GM21786 (cell line): ENCODE data around the gene GRK6.
A peak's percentile ranks its signal among the peaks of the same experiment; 100 is the strongest.
"Not testable (repeated sequence)": the region's sequence is repeated elsewhere in the genome, so short reads cannot be mapped to it uniquely, and the experiment has no call there.

Source experiments
- ATAC-seq: cut with Tn5 transposase; IDR thresholded peaks from one replicate; pipeline ENCODE4 v1.9.1; 2021; ENCODE audit not compliant: unreplicated experiment

Gene GRK6

DNA sequence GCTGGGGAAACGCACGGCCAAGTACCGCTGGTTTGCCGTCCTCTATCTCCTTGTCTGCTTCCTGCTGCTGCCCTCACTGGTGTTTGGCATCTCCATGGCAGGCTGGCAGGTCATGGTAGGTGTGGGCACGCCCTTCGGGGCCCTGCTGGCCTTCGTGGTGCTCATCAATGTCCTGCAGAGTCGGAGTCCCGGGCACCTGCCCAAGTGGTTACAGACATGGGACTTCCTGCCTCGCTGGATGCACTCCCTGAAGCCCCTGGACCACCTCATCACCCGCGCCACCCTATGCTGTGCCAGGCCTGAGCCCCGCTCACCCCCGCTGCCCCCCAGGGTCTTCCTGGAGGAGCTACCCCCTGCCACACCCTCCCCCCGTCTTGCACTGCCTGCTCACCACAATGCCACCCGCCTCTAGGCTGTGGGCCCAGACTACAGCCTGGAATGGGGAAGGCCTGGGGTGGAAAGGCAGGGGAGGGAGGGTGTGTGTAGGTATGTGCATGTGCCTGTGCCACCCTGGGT, 28.5 kb upstream of the GRK6 start:
- ATAC-seq = no peak

DNA sequence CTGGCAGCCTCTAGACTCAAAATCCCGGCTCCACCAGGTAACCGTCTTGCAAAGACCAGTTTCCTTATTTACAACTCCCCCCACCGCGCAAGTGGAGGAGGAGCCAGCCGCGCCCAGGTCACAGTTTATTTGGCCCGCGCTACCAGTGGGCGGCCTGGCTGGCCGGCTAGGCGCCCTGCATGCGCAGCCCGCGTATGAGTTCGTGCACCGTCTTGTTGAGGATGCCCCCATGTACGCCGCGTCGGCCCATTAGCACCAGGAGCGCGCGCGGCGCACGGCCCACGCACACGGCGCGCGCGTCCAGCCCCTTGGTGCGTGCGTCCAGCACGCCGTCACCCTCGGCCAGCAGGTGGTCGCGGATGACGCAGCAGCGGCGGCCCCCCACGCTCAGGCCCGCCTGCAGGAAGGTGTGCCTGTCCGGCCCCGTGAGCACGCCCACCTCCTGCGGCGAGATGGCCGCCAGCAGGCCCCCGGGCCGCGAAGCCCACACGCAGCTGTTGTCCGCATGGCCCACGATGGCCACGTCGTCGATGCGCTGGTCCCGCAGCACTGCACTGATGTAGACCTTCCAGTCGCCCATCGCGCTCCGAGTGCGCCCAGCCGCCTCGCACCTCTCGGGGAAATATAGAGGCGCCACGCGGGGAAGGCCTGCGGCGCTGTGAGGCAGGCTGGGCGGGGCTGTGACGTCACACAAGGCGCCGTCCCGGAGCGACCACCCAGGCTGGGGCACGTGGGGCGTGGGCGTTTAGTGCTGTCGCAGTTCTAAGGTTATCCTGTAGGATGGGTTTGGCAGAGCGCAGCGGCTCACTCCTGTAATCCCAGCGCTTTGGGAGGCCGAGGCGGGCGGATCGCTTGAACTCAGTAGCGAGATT, 26.2 kb upstream of the GRK6 start, which contains the start of gene PFN3:
Gene PFN3, minus strand, starts transcription at position 665 of the 872 bp plus-strand sequence. Its CDS starts 85 bp downstream, at position 580.
- ATAC-seq = no peak

DNA sequence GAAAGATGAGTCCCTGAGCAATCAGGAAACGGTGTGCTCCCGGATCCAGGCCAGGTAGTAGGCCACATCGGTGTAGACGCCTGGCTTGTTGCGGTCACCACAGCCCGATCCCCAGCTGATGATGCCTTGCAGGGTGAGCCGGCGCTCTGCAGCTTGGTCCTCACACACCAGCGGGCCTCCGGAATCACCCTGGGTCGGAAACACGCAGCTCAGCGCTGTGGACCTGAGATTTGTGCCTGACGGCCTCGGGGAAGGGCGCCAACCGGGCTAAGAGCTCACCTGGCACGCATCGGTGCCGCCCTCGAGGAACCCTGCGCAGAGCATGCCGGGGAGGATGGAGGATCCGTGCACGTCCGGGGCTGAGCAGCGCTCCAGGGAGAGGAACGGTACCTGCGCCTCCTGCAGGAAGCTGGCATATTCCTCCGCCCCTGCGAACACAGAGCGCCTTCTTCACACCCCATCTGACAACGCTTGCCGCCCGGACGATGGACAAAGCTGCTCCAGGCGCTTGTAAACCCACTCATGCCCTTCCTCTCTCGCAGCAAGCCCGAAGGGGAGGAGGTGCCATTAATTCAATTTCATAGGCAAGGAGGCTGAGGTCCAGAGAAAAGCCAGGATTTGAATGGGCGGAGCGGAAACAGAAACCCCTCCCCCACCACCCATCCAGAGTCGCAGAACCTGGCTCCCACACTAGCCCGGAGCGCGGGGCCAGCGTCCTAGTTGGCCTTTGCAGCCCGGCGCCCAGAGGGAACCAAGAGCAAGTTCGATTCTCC, 24.0 kb upstream of the GRK6 start:
- ATAC-seq = no peak

DNA sequence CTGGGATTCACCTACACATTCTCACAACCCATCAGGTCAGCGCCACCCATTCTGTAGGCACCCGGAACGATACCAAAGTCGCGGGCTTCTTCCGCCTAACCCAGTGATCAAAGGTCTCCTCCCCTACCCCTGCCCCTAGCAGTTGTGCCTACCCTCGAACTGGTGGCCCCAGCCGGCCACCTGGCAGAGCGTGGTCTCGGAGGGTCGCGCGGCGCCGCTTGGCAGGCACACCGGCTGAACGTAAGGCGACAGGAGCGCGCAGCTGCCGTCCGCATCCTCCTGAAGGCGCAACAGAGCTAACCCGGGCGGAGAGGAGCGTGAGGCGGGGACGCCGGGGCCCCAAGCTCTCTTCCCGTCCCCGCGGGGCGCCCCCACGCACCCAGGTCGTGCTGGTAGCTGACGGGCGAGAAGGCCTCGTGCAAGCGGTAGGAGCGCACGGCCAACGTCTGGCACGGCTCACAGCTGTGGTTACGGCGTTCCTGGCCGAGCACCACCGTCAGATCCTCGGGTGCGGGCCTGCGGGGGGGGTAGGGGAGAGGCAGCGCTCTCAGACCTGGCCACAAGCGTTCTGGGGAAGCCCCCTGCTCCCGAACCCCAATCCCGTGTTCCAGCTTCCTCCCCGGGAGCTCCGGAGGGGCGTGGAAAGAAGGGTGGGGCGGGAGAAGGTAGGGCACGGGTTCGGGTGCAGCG, 23.2 kb upstream of the GRK6 start:
- ATAC-seq = peak; percentile 19

DNA sequence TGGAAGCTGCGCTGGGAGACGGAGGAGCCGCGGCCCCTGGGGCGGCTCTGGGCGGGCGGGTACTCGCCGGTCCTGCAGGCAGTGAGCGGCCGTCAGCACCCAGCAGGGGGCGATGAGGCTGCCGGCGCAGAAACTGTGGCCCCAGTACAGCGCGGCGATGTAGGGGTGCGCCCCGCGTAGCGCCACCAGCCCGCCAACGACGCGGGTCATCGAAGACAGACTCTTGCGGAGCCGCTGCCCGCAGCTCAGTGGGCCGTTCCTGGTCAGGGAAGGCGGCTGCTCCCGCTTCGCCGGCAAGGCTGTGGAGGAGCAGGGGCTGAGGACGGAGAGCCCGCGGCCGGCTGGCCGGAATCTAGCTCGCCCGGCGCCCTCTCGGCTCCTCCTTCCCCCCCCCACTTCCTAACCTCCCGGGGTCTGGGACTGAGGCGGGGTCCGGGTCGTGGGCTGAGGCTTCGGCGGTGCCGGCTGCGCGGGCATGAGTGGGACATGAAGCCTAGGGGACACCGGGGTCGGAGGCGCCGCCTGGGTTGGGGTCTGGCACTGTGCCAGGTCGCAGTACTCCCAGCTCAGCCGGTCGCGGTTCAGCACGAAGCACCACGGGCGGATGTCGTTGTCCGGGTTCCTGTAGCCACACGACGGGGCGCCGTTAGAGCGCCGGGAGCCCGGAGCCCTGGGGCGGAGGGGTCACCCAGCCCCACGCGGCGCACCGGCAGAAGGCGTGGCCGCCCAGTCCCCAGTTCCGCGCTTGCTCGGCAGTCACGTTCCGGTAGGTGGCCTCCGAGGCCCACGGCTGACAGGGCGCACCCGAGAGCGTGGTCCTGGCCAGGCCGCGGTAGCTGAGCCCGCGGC, 22.5 kb upstream of the GRK6 start:
- peak; percentile 78 for ATAC-seq

DNA sequence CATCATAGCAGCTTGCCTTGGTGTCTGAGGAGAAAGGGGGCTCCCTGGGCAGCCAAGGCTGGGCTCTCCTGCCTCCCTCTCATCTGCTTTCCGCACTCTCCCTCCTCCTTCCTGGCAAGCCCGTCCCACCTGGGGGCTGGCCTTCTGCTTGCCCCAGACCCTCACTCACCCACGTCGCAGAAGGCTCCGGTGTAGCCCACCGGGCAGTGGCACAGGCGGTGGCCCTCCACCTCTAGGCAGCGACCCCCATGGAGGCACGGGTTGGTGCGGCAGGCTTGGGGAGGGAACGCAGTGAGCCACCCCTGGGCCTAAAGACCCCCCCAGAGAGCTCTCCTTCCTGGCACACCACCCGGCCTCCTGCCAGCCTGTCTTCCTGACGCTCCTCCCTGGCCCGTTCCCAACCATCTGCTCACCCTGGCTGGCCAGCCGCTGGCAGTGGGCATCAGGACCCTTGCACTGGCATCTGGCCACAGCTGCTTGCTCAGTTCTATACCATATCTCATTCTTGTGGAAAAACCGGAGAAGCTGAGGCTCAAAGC, 21.8 kb upstream of the GRK6 start:
- ATAC-seq = no peak

DNA sequence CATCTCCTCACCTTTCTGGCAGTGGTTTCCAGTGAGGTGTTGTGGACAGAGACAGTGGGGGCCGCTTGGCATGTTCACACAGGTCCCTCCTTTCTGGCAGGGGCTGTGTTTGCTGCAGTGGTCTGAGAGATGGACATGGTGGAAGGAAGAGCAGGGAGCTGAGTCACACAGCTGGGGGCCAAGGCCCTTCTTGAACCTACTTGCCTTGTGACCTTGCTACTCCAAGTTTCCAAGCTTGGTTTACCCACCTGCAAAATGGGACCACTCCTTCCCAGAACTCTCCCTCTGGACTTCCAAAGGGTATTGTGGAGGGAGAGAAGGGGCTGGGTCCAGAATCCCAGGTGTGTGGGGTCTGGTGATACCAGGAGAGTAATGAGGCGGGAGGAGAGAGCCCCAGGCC, 21.2 kb upstream of the GRK6 start:
- ATAC-seq = no peak

DNA sequence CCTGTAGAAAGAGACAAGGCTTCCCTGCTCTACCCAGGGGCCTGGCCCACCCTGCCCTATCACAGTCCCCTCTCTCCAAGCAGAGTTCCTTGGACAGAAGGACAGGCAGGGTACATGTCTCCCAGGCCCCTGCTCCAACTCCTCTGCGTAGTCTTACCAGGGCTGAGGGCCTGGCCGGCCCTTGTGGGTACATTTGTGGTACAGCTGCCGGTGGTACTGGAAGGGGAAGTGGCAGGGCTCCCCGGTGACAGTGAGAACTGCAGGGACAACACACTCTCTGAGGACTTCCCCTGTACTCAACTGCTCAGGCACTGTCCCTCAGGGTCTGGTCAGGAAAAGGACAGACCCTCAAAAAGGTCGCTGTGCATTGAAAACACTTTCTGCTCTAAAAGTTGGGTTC, 20.7 kb upstream of the GRK6 start:
- no peak for ATAC-seq

DNA sequence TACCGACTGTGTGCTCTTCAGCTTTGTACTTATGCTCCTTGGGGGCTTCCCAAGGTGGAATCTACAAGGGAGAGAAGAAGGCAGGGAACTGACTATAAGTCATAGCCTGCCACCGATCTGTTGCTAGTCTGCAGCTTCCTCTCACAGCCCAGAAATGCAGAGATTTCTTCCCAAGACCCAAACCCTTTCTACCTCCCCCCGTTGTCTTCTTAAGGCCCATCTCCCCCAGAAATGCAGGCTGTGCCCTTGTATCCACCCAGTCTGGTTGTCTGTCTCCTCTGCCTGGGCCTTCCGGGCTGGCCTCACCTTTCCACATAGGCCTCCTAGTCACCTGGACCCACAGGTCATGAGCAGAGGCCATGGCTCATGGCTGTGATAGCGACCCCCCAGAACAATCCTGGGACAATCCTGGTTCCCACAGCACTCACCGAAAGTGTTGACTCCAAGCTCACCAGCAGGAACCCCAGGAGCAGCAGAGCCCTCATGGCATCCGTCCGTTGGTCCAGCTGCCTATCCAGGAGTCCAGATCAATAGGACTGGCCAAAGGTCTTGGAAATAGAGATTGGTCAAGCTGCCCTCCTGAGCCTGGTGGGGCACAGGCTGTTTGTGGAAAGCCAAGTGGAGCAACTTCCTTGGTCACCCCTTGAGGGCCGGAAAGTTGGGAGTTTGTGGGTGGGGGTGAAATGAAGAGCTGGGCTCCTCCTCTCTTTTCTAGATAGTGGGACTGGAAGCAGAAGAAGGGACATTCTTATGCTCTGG, 17.3 kb upstream of the GRK6 start, which contains the start of gene F12:
Gene F12, minus strand, starts transcription at position 522 of the 759 bp plus-strand sequence. Its CDS starts 37 bp downstream, at position 485.
- no peak for ATAC-seq

DNA sequence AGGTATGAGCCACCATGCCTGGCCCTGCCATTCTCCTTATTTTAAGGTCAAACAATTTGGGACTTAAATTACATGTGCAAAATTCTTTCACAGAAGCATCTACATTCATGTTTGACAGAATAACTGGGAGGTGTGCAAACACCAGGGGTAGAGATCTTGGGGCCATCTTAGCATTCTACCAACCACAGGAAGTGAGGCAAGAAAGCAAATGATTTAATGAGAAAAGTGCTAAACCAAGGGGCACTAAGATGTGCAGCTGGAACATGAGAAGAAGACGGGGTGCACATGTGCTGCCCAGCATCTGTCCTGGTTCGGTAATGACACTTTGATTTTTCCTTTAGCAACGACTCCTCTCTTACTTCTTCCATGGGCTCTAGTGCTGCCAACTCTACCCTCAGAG, 15.9 kb upstream of the GRK6 start:
- no peak for ATAC-seq

DNA sequence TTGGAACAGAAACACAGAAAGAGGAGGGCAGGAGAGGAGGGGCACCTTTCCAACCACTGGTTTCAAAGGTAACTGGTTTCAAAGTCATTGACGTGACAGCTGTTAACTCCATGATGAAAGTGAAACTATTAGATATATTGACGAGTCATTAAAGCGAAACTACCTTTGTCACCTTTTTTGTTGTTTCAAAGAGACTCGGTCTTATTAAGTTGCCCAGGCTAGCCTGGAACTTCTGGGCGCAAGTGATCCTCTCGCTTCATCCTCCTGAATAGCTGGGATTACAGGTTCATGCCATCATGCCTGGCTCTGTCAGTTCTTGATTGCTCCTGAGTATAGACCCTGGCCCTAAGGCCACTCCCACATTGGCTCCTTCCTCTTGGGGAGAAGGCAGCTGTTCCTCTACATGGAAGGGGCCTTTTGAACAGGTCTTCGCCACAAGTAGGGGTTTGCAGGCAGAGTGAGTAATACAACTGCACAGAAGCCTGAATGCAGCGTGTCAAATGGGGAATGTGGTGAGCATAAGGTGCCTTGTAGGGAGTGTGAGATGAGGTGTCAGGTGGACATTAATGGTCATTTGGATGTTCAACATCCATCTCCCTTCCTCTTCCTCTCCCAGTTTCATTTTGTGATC, 13.8 kb upstream of the GRK6 start:
- ATAC-seq = peak; percentile 76

DNA sequence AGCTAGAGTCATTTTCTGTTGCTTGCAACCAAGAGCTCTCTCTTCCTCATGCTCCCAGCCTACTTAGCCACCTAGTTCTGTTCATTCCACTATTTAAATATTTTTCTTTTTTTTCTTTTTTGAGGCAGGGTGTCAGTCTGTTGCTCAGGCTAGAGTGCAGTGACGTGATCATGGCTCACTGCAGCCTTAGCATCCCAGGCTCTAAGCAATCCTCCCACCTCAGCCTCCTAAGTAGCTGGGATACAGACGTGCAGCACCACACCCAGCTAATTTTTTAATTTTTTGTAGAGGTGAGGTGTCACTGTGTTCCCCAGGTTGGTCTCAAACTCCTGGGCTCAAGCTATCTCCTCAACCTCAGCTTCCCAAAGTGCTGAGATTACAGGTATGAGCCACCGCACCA, 12.0 kb upstream of the GRK6 start:
- ATAC-seq = no peak

DNA sequence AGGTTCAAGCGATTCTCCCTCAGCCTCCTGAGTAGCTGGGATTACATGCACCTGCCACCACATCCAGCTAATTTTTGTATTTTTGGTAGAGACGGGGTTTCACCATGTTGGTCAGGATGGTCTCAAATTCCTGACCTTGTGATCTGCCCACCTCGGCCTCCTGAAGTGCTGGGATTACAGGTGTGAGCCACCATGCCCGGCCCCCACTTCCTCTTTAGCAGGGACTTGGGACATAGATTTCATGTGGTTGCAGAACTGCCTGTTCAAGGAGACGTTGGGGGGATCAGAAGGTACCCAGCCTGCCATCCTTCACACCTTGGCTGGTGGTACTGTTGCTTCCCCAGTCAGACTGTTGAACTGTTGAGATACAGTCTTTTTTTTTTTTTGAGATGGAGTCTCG, 9.4 kb upstream of the GRK6 start:
- not testable (repeated sequence) for ATAC-seq

DNA sequence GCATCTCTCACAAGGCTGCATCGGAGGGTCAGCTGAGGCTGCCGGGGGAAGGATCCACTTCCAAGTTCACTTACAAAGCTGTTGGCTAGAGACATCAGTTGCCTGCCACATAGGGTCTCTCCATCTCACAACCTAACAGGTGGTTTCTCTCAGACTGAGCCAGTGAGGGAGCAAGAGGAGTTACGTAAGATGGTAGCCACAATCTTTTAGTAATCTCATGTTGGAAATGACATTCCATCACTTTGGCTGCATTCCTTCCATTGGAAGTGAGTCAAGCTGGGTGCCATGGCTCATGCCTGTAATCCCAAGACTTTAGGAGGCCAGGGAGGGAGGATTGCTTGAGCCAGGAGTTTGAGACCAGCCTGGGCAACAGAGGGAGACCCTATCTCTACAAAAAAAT, 7.4 kb upstream of the GRK6 start:
- no peak for ATAC-seq

DNA sequence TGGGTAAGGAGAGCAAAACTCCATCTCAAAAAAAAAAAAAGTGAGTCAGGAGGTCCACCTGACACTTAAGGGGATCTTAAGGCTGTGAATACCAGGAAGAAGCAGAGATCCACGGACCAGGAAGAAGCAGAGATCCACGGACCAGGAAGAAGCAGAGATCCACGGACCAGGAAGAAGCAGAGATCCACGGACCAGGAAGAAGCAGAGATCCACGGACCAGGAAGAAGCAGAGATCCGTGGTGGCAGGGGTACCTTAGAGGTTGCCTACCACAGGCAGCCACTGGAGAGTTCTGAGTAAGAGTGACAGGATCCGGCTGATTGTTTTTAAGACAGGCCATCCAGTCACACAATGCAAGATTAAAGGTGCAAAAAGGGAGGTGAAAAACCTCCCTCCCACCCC, 6.0 kb upstream of the GRK6 start:
- not testable (repeated sequence) for ATAC-seq

DNA sequence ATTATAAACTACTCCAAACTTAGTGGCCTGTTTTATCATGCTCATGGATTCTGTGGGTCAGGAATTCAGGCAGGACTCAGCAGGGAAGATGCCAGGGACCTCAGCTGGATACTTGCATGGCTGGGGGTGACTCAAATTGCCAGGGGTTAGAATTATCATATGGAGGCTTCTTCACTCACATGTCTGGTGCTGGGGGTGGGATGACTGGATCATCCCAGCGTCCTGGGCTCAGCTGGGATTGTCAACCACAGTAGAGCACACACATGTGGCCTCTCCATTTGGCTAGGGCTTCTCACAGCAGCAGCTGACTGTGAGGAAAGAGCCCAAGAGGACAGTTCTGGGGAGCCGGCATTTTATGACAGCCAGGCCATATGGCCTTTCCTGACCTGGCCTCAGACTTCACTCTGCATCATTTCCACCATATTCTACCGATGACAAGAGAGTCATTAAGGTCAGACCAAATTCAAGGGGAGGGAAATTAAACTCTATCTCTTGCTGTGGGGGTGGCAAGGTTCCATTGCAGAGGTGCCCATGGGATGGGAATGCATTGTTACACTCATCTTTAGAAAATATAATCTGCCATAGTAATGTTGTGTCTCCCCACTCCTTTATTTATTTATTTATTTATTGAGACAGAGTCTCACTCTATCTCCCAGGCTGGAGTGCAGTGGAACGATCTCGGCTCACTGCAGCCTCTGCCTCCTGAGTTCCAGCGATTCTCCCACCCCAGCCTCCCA, 5.2 kb upstream of the GRK6 start:
- no peak for ATAC-seq

DNA sequence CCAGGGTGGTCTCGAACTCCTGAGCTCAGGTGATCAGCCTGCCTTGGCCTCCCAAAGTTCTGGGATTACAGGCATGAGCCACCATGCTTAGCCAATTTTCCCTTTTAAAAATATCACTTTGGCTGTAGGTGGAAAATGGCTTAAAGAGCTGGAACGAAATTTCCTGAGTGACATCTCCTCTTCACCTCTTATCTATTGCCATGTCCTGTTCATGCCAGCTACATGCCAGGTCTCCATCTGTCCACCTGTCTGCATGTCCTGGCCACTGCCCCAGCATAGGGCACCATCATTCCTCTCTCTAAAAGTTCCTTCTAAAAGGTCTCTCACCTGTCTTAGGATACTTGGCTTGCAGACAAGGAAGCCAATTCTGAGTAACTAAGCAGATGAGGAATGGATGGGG, 2.8 kb upstream of the GRK6 start:
- no peak for ATAC-seq

DNA sequence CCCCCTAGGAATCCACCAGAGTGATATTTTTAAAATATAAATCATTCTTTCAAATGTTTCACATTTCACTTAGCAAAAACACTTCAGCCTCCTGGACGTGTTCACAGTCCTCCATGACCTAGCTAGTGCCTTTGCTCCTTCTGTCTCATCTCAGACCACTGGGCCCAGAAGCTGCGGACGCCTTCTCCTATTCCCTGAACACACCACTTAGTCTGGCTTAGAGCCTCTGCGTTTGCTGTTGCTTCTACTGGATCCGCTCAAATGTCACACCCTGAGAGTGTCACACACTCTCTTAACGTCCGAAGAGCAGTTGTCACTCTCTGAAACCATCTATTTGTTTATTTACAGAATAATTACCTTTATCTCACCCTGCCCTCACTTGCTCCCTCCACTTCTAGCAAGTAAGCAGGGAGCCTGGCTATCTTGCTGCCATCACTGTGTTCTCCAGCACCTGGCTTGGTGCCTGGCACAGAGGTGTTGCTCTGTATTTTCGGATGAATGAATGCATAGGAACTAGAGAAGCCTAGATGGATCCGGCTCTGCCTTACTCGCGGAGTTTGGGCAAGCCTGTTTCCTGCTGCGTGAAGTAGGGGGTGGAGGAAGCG, 1.2 kb upstream of the GRK6 start:
- no peak for ATAC-seq
